Neural progenitor cell (in vitro differentiated cells): Measurements from ENCODE around the gene CELF4.

Experiments used
- CTCF ChIP-seq: fragments of 200-600 bp; sonication (generic); IDR thresholded peaks from 2 replicates; pipeline ENCODE4 v1.5.1; 2017; ENCODE audit warnings: antibody characterized with exemption, mild to moderate bottlenecking
- EZH2 ChIP-seq: fragments of 200-600 bp; sonication (generic); IDR thresholded peaks from 2 replicates; pipeline ENCODE4 v1.6.1; 2017; ENCODE audit warnings: antibody characterized with exemption, mild to moderate bottlenecking, moderate library complexity
- EZH2phosphoT487 ChIP-seq: fragments of 200-600 bp; sonication (generic); IDR thresholded peaks from 2 replicates; pipeline ENCODE4 v1.6.1; 2017; ENCODE audit warnings: antibody characterized with exemption

- TF ChIP-seq EZH2: no peak
- no peak for TF ChIP-seq CTCF
- no peak for TF ChIP-seq EZH2phosphoT487
These were observed 330.0 kb downstream of the CELF4 start for GRCh38 chr18:37235583-37235982.
